ENCODE measurements around the gene GRIN3B.

DNA sequence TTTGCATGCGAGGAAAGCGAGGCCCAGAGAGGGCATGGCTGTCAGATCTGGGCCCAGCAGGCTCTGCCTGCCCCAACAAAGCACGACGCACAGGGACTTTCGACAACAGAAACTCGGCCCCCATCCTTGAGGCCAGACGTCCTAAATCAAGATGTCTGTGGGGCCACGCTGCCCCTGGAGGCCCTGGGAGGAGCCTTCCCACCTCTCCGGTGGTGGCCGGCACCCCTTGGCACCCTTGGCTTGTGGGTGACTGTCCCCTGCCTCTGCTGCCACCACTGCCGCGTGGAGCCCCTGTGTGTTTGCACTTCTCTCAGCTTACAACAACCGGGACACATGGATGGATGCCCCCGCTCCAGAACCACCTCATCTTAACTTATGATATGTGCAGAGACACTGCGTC is 11.7 kb upstream of the GRIN3B start:
- no peak for TF ChIP-seq TAF1 (IDR thresholded peaks at IDR 0.05; ENCODE audit: borderline replicate concordance, insufficient read depth, low read length)
- TF ChIP-seq, protein P1, sequence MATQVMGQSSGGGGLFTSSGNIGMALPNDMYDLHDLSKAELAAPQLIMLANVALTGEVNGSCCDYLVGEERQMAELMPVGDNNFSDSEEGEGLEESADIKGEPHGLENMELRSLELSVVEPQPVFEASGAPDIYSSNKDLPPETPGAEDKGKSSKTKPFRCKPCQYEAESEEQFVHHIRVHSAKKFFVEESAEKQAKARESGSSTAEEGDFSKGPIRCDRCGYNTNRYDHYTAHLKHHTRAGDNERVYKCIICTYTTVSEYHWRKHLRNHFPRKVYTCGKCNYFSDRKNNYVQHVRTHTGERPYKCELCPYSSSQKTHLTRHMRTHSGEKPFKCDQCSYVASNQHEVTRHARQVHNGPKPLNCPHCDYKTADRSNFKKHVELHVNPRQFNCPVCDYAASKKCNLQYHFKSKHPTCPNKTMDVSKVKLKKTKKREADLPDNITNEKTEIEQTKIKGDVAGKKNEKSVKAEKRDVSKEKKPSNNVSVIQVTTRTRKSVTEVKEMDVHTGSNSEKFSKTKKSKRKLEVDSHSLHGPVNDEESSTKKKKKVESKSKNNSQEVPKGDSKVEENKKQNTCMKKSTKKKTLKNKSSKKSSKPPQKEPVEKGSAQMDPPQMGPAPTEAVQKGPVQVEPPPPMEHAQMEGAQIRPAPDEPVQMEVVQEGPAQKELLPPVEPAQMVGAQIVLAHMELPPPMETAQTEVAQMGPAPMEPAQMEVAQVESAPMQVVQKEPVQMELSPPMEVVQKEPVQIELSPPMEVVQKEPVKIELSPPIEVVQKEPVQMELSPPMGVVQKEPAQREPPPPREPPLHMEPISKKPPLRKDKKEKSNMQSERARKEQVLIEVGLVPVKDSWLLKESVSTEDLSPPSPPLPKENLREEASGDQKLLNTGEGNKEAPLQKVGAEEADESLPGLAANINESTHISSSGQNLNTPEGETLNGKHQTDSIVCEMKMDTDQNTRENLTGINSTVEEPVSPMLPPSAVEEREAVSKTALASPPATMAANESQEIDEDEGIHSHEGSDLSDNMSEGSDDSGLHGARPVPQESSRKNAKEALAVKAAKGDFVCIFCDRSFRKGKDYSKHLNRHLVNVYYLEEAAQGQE (IDR thresholded peaks at IDR 0.05; ENCODE audit: insufficient read depth in 1 of 2, low read depth in 2 of 2, low read length in 2 of 2), result no peak
